ENCODE measurements around the gene CEP164.

GRCh38 chr11:117426941-117427340, 99.3 kb downstream of the CEP164 start:
- TF ChIP-seq CTCF (conservative IDR thresholded peaks at IDR 0.05 in 1 of 2, IDR thresholded peaks at IDR 0.05 in 1 of 2; ENCODE audit: extremely low read depth in 1 of 2, insufficient read depth in 1 of 2, low read depth in 1 of 2, low read length in 2 of 2), result no peak
- no peak for TF ChIP-seq EZH2 (IDR thresholded peaks at IDR 0.05; ENCODE audit: borderline replicate concordance, low read length)
